HG02678 (cell line): ENCODE measurements around the gene UBAP2L.
"Not testable (repeated sequence)": the region's sequence is repeated elsewhere in the genome, so short reads cannot be mapped to it uniquely, and the experiment has no call there.

Source experiments
- ATAC-seq: cut with Tn5 transposase; IDR thresholded peaks from one replicate; pipeline ENCODE4 v1.9.1; 2021; ENCODE audit warnings: mild to moderate bottlenecking, moderate library complexity; ENCODE audit not compliant: unreplicated experiment

UBAP2L gene

DNA sequence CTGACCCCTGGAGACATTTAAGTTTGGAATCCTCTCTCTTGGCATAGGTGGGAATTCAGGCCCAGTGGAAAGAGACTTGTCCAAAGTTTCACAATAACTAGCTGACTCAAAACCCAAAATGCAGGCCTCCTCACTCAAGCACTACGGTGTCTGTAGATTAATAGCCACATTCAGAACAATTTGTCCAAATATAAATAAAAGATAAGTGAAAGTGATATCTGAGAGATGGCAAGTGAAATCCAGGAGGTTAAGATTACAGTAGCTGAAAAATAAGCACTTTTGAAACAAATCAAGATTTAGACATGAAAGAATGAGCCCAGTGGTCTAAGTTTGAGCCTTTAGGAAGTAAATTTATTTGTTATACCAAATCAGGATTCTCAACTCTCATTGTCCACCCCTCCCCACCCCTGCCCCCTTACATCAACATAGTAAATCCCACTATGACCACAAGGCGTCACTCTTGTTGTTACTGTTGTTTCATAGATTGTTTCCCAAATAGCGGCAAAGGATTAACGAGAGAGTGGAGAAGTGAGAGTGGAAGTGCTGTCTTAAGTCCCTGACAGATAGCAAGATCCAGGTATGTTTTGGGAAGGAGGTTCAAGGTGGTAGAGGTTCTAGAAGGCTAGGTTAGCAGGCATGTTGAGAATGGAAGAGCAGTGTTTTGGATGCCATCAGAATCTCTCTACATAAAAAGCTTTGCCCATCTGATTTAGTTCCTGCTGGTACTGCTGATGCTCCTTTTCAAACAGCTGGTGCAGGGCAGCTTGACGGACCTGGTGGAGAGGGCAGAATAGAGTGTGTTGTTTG is 21.8 kb upstream of the UBAP2L start:
- no peak for ATAC-seq

DNA sequence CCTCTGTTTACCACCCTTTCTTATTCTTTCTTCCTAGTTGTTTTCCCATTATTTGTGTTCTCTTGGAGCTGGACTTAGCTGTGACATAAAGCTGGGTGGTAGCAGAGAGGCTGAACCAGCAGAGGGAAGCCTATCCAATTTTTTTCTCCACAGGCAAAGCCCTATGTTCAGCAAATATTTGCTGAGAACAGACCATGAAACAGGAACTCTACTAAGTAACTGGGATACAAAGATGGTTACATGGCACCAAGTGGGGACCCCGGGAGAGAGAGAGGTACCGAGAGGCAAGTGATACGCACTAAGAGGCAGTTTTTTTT is 21.2 kb upstream of the UBAP2L start:
- no peak for ATAC-seq

DNA sequence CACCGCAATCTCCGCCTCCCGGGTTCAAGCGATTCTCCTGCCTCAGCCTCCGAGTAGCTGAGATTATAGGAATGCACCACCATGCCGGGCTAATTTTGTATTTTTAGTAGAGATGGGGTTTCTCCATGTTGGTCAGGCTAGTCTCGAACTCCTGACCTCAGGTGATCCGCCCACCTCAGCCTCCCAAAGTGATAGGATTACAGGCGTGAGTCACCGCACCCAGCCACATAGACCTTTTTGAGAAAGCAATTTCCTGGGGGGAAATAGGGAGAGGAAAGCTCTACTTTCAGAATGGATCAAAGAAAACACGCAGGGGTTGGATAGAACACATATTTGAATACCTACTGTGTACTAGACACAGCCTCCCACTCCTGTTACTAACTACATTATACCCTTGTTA is 15.0 kb upstream of the UBAP2L start:
- not testable (repeated sequence) for ATAC-seq

DNA sequence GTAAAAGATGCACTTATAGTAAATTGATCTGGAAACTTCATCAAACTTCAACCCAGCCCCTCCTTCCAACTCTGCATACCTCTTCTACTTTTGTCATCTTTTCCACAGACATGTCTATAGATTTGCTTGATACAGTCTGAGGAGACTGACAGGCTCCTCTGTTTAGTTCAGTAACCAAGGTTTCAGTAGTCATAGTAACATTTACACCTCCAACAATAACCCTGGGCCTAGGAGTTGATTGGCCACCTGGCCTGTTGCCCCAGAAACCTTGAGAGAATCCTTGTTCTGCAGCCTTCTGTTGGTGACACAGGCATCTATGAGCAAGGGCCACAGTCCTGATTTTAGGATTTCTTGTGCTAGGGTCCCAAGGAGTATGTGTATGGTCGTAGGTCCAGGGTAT is 14.6 kb upstream of the UBAP2L start, which contains the start of gene CFAP141:
TSS of gene CFAP141 (minus strand) at position 138 of the 400 bp plus-strand sequence. CDS start at position 112, 26 bp downstream.
- ATAC-seq = no peak

DNA sequence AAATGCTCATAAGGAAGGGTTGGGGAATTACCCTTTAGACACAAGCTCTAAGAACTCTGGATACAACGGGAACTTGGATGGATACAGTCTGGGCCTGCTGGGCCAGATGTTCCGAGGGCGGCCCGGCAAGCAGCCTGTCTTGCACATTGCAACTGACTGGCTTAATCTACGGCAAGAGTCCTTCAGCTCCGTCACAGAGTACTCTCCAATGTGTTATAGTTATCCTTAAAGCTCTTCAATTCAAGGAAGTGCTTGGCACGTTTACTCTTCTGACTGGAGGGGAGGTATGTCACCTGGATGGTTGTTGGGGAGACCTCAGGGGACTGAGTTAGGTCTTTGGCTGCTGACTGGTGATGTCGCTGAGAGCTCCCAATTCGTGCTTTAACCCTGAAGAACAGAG is 13.5 kb upstream of the UBAP2L start:
- no peak for ATAC-seq

DNA sequence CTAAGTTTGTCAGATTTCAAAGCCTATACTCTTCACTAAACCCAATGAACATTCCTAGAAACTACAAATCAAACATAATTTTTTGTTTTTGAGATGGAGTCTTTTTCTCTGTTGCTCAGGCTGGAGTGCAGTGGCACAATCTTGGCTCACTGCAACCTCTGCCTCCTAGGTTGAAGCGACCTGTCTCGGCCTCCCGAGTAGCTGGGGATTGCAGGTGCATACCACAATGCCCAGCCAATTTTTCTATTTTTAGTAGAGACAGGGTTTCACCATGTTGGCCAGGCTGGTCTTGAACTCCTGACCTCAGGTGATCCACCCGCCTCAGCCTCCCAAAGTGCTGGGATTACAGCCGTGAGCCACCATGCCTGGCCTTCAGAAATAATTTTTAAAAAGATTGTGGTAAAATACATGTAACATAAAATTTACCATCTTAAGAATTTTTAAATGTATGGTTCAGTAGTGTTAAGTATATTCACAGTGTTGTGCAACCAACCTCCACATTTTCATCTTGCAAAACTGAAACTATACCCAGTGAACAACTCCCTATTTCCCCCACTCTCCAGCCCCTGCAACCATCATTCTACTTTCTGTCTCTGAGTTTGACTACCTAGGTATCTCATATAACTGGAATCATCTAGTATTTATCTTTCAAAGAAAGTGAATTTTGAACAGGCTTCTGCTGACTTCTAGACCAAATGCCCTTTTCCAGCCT is 11.9 kb upstream of the UBAP2L start:
- ATAC-seq = no peak

- ATAC-seq = no peak
Measured at GRCh38 chr1:154212083-154212482, 8.7 kb upstream of the UBAP2L start.

DNA sequence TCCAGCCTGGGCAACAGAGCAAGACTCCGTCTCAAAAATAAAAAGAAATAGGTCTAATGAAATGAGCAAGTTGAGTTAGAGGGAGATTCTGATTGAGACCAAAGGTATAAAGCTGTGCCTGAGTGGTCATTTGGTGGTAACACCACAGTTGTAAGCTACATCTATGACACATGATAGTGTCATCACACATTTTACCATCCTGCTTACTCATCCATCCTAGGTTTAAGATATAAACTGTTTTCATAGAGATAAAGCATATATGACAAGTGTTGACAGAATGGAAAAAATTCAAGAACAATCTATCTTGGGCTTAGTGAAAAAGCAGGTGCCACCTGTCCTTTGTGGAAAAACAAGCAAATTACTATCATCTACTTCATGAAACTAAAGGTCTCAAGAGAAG is 7.5 kb upstream of the UBAP2L start:
- ATAC-seq = no peak

DNA sequence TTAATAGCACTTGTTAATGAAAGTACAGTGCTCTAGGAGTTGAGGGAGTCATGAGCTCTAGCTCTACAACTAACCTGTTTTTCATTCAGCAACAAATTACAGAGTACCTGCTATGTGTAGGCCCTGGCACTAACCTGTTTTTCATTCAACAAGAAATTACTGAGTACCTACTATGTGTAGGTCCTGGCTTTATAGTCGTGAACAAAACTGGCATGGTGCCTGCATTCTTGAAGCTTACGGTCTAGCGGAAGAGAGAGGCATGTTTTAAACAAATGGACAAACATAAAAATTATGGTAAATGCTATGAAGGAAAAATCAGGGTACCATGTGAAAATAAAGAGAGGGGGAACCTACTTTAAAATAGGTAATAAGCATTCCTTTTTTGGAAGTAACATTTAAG is 2.2 kb upstream of the UBAP2L start:
- ATAC-seq = no peak

DNA sequence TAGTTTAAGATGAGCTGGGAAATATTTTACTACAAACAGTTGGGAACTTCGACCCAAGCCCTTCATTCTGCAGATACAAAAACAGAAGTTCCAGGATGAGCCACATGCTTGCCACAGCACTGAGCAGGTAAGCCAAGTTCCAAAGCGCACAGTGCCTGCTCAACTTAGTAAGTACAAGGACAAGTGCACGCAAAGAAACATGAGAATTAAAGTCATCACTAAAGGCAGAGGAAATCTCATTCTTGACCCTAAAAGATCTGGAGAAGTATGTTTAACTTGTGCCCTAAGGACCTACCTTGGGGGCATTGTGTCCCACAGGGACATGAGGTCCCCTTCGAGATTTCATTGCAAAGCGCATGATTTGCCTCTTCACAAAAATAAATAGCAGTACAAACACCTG is 1.2 kb upstream of the UBAP2L start:
- no peak for ATAC-seq

DNA sequence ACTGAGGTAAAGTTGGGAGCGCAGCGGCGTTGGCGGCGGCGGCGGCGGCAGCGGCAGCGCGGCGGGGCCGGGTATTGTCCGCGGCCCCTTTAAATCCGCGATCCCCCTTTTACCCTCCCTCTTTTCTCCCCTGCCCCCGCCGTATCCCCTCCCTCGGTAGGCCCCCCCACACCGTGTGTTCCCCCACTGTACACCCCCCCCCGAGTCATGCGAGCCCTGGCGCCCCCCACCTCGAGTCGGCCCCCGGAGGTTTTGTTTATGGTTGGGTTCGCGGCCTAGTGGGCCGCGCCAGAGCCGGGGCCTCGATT is 169 bp downstream of the UBAP2L start:
- ATAC-seq = no peak

DNA sequence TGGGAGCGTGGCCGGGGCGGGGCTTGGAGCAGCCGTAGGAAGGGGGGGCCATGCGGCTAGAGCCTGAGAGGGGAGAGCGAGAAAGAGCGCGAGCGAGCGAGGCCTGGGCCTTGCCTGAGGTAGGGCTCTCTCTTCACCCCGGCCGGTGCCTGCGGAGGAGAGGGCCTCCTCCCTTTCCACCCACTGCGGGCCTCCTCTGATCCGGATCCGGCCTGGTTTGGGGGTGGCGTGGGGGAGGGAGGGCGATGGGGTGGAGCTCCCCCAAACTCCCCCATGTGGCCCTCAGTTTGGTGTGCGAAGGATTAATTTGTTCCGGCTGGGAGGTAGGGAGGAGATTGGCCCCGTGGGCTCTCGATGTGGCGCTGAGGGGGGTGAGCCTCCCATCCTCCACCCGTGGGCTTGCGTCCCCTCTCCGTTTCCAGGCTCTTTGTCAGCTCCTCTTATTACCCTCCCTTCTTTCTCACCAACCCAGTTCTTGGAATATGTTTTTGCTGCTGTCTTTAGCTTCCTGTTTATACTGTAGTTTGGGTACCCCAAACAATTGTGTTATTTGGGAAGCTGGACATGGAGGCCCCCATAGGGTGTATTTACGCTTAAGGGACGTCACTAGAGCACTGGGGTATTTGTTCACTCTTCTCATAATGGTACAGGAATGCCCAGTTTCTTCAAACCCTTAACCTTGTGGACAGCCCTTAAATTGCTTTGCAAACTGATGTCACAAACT is 685 bp downstream of the UBAP2L start:
- ATAC-seq = peak; percentile 12

- no peak for ATAC-seq
Measured at GRCh38 chr1:154222518-154222917, 1.8 kb downstream of the UBAP2L start.

GRCh38 chr1:154222918-154223317 is 2.2 kb downstream of the UBAP2L start:
- no peak for ATAC-seq

DNA sequence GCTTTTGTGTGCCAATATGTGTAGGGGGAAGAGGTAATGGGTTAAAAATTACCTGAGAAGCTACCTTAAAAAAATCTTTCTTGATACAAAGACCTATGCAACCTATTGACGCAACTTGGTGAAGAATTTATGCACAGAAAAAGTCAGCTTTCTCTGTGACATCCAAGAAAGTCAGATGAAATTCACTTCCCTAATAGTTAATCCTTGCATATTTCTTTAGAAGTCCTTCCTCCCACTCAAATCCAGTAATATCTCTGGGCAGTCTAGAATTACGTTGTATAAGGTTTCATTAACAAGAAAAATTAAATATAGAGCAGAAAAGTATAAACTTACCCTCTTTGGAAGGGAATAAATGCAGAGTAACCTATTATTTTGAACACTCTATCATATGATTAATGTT is 2.9 kb downstream of the UBAP2L start:
- no peak for ATAC-seq

DNA sequence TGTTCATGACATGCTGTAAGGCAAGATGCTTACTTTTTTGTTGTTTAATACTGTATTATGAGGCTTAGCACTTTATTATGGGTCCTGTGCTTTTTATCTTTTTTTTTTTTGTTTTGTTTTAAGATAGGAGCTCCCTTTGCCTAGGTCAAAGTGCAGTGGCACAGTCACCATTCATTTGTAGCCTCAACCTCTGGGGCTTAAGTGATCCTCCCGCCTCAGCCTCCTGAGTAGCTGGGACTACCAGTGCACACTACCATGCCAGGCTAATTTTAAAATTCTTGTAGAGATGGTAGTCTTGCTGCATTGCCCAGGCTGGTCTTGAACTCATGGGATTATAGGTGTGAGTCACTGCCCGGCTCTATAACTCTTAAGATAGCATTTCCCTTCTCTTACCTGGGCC is 4.6 kb downstream of the UBAP2L start:
- ATAC-seq = no peak

- not testable (repeated sequence) for ATAC-seq
Measured at GRCh38 chr1:154231112-154231511, 10.4 kb downstream of the UBAP2L start.

GRCh38 chr1:154233127-154233526 is 12.4 kb downstream of the UBAP2L start:
- ATAC-seq = not testable (repeated sequence)

DNA sequence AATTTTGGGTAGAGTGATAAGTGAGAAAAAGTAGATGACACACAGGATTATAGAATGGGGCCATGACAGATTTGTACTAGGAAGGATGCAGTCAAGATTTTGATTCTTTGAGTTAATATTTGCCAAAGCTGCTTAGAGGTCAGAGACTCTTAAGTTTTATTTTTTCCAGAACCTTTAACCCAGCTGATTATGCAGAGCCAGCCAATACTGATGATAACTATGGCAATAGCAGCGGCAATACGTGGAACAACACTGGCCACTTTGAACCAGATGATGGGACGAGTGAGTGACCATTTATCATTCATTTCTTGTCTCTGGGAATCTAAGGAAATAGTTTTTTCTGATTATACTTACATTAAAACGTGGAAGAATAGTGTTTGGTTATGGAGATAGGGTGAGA is 16.1 kb downstream of the UBAP2L start:
- ATAC-seq = no peak

DNA sequence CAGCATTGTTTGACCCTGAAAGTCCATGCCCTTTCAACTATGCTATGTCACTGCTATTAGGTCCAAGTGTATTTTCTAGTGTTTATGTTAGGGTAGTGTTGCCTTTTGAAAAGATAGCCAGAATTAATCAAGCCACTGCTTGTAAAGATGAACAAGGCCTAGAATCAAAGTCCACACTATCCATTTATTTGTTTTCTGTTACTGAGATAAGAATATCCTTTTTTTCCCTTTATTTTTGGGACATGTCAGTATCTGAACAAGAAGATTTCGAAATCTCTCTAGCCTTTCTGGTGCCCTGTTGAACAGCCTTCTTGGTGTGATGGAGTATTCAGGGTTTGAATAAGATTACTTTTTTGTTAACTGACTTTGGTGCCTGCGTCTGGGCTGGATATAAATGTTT is 16.7 kb downstream of the UBAP2L start:
- no peak for ATAC-seq

DNA sequence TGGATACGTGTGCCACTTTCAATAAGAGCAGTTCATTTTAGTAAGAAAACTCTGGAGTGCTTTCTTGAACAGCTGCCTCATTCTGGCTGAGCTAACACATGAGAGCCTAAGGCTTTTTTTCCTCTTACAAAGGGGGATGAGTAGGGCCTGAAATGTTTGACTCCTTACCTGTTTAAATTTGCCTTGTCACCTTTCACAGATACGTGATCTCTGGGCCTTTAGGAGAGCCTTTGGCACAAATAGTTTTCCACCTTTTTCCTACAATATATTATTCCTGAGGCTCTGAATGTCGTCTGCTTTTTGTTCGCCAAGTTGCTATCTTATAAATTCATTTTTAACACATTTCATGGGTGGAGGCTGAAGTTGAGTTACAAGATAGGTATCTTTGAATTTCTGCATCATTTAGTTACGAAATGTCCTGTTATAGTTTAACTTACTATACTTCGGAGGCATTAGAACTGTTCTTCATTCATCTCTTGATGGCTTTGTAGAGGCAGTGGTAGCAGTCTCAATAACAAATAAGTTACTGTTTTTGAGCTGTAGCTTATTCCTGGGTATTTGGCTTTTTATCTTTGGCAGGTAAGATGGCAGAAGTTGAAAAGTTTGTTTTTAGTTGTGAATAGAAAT is 17.2 kb downstream of the UBAP2L start:
- no peak for ATAC-seq

GRCh38 chr1:154239491-154239890 is 18.7 kb downstream of the UBAP2L start:
- no peak for ATAC-seq
